Stimulated activated CD4-positive, alpha-beta T cell treated with anti-CD3 and anti-CD28 coated beads, Interleukin-15, amount 100 ng/mL, for 24 hours (primary cell): ENCODE data around the gene BCORL1.

Source experiments
- DNase-seq: peaks from one replicate; pipeline ENCODE4 v3.0.0-alpha.2; 2020

Gene BCORL1

GRCh38 chrX:130071611-130072344 lies 89.3 kb downstream of the BCORL1 start:
- DNase-seq, result no peak

GRCh38 chrX:130072345-130072740 lies 89.9 kb downstream of the BCORL1 start:
- no peak for DNase-seq

- DNase-seq, result no peak
Observed at GRCh38 chrX:130075777-130076176, 93.3 kb downstream of the BCORL1 start.

GRCh38 chrX:130079824-130080406 lies 97.5 kb downstream of the BCORL1 start:
- peak; percentile 64 for DNase-seq

GRCh38 chrX:130080791-130081367 lies 98.4 kb downstream of the BCORL1 start:
- no peak for DNase-seq

GRCh38 chrX:130081421-130082045 lies 99.1 kb downstream of the BCORL1 start:
- DNase-seq, result no peak

- peak; percentile 84 for DNase-seq
Observed at GRCh38 chrX:130082244-130083106, 100.0 kb downstream of the BCORL1 start.

- DNase-seq, result no peak
Observed at GRCh38 chrX:130083107-130083490, 100.7 kb downstream of the BCORL1 start.

GRCh38 chrX:130083656-130084382 lies 101.4 kb downstream of the BCORL1 start:
- DNase-seq, result no peak

- DNase-seq, result peak; percentile 32
Observed at GRCh38 chrX:130084631-130085237, 102.3 kb downstream of the BCORL1 start.

GRCh38 chrX:130085551-130086446 lies 103.4 kb downstream of the BCORL1 start:
- DNase-seq, result no peak

- peak; percentile 78 for DNase-seq
Observed at GRCh38 chrX:130086447-130087206, 104.2 kb downstream of the BCORL1 start.

GRCh38 chrX:130090364-130090763 lies 107.9 kb downstream of the BCORL1 start:
- DNase-seq, result no peak

GRCh38 chrX:130091980-130092522 lies 109.6 kb downstream of the BCORL1 start:
- peak; percentile 88 for DNase-seq

- no peak for DNase-seq
Observed at GRCh38 chrX:130093271-130093670, 110.8 kb downstream of the BCORL1 start.

GRCh38 chrX:130094696-130095095 lies 112.3 kb downstream of the BCORL1 start:
- DNase-seq, result no peak

GRCh38 chrX:130095249-130096030 lies 113.0 kb downstream of the BCORL1 start:
- DNase-seq, result no peak

GRCh38 chrX:130097507-130098209 lies 115.2 kb downstream of the BCORL1 start:
- DNase-seq, result no peak
